HG02588 (cell line): ENCODE data around the gene BAHD1.

ENCODE experiments used
- ATAC-seq: cut with Tn5 transposase; IDR thresholded peaks from one replicate; pipeline ENCODE4 v1.9.1; 2021; ENCODE audit warnings: mild to moderate bottlenecking, moderate library complexity; ENCODE audit not compliant: unreplicated experiment

Gene BAHD1

DNA sequence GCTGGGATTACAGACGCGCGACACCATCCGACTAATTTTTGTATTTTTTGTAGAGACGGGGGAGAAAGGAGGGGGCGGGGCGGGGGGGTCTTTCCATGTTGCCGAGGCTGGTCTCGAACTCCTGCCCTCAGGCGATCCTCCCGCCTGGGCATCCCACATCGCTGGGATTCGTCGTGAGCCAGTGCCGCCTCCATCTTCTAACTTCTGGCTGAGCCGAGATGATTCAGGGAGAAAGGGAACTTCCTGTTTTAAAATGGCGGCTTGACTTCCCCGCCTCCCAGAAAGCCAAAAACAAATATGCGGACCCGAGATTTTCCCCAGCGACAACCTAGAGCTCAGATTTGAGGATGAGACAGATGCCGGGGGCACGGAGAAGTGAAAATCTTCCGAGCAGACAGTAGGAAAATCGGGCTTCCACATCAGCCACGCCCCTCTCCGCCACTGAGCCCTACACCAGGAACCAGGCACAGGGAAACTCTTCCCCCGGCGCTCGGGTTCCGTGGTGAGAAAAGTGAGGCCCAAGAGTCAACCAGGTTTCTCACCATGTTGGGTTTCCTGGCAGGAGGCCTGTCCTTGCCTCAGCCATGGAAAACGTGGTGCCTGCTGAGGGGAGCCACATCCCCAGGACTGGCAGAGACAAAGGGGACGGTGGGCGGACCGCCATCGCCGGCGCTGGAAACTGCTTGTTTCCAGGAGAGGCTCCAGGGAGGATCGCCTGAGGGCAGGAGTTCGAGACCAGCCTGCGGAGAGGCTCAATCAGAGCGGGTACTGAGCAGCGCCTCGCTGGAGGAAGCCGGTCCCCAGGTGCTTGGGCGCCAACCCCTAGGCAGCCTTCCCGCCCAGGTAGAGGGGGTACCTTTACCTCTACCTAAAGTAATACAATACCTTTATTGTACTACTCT is 48.8 kb downstream of the BAHD1 start:
- ATAC-seq = no peak

DNA sequence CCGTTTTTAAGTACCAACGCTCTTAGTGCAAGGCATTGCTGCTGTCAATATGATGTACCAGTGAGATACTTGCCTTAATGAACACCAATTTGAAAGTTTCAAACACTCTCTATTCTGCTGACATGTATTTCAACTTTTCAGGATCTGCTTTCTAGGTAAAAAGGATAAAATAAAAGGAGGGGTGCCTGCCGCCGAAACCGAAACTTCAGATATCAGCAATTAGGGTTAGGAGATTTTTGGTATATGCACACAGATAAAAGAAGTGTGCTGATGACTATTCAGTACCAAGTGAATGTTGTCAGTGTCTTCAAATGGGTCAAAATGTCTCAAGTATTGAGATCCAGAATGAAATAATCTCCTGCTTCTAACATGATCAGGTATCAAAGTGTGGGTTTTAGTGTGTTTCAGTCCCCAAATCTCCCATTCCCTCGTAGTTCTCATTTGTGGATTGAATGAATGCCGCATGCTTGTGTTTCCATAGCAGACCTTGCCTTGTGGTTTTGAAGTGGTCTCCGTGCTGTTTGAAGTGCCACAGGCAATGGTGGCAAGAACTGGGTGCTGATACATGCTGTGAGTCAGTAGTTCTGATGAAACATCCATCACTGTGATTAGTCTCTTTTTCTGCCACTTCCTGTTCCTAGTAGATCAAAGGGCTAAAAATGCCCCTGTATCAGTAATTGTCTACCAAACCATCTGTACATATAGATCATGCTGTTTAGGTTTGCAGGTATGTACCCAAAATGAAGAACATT is 52.5 kb downstream of the BAHD1 start:
- no peak for ATAC-seq

GRCh38 chr15:40495516-40495915 is 54.8 kb downstream of the BAHD1 start:
- no peak for ATAC-seq

GRCh38 chr15:40498418-40498817 is 57.7 kb downstream of the BAHD1 start:
- ATAC-seq = no peak

- ATAC-seq = no peak
These were observed 58.1 kb downstream of the BAHD1 start for GRCh38 chr15:40498891-40499290.

- ATAC-seq = no peak
These were observed 59.2 kb downstream of the BAHD1 start for GRCh38 chr15:40499931-40500330.

DNA sequence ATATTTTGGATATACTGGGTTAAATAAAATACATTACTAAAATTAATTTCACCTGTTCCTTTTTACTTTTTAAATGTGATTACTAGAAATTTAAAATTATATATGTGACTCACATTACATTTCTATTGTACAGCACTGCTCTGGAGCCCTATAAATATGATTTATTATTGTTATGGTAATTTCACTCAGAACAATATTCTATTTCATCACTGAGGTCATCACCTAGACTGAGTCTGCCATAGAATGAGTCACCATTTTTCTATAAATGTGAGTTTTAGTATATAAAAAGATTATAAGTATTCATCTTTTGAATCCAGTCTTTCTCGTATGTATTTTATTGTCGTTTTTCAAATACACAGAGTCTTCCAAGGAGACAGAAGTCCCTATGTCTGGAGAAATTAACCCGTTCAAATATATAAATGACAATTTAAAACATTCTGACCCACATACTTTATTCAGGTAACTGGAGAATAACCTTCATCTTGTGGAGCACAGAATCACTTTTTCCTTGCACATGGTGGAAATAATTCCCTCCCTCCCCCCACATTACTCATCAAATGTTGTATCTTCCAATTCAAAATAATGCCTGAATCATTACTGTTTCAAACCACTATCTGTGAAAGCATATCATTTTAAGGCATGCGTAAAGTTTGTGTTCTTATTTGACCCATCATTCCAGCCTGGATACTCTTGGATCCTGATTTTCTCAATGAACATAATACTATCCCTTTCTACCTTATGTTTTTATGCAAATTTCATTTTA is 60.0 kb downstream of the BAHD1 start:
- no peak for ATAC-seq

GRCh38 chr15:40501487-40501886 is 60.7 kb downstream of the BAHD1 start:
- ATAC-seq = no peak

GRCh38 chr15:40506964-40507571 is 66.3 kb downstream of the BAHD1 start:
- no peak for ATAC-seq

DNA sequence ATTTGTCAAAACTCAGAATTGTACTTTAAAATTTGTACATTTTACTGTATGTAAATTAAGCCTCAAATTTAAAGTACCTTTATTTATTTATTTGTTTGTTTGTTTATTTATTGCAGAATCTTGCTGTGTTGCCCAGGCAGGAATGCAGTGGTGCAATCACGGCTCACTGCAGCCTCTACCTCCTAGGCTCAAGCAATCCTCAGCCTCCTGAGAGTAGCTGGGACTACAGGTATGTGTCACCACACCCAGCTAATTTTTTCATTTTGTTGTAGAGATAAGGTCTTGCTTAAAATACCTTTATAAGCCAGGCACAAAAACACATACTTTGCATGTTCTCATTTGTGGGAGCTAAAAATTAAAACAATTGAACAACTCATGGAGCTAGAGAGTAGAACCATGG is 67.5 kb downstream of the BAHD1 start:
- no peak for ATAC-seq

GRCh38 chr15:40510201-40510600 is 69.4 kb downstream of the BAHD1 start:
- ATAC-seq = no peak

DNA sequence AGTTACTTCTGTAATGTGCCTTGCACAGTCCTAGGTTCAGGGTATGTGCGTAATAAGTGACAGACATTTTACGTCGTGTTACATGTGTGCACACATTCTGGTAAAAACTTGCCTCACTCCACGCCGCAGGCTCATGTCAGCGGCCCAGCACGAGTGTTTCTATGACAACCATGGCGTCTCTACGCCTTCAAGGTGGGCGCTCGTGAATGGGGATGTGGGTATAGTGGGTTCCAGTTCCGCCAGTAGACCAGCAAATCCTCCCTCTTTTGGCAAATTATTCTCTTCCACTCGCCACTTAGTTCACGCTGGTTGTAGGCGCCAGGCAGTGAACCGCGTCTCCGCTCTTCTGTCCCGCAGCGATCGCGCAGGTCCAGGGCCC is 70.3 kb downstream of the BAHD1 start:
- ATAC-seq = peak; percentile 47

GRCh38 chr15:40511472-40512133 is 70.8 kb downstream of the BAHD1 start:
- ATAC-seq = peak; percentile 34

- ATAC-seq = no peak
These were observed 71.7 kb downstream of the BAHD1 start for GRCh38 chr15:40512440-40512839.

DNA sequence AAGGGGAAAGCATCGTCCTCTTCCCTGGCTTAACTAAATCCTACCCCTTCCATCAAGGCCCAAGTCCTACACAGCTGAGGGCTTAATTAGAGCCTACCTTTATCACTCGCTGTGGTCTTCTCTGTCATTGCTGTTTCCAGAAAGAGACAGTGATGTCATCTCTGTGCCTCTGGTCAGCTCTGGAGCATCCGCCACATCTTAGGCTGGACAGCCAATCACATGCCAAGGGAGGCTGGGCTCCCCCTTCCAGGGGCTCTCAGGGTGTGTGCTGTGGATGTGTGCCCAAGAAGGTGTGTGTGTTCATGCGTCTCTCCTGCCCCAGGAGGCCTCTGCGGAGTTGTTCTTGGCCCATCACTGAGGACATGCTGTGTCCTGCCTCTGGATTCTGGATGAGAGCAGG is 72.9 kb downstream of the BAHD1 start:
- ATAC-seq = no peak

DNA sequence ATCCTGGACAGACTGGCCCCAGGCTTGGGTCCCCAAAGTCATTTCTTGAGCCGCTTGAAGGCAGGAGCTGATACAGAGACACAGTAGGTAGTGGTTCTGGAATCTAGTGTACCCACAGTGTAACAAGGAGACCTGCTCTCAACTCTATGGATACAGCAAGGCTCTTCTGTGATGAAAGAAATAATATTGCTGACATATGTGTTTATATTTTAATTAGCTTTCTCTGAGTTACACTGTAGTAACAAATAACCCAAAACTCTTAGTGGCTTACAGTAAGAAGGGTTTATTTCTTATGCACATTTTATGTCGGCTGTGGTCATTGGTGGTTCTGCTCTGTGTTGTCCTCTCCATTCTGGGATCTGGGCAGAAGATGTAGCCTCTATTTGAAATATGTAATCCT is 75.6 kb downstream of the BAHD1 start:
- ATAC-seq = no peak
